Endothelial cell of umbilical vein (primary cell): ENCODE results near the gene TMEM94. TPM values are rescaled to one million over a fixed set of nuclear protein-coding genes. Genes with fewer than 3 reads are reported as not detected.

Experiments used
- BruUV-seq: library from RNA; stranded (reverse); fragments of 400-500 nt; replicated peaks from 2 replicates; lab custom pipeline; 2021; lab: Mats Ljungman, UMichigan
- CTCF ChIA-PET: fragments of 300-600, 350-600 bp; sonication (Branson Sonifier 250); formaldehyde crosslinking; loops from one replicate; lab custom pipeline; 2021; ENCODE audit warnings: antibody characterized with exemption, inconsistent platforms; lab: Charles Lee
- POLR2A ChIA-PET: fragments of 300-600, 350-600 bp; sonication (Branson Sonifier 250); formaldehyde crosslinking; loops from one replicate; lab custom pipeline; 2021; ENCODE audit warnings: antibody characterized with exemption, inconsistent platforms; lab: Charles Lee
- DNase-seq: peaks from one replicate; pipeline ENCODE4 v3.0.0-alpha.2; 2011; ENCODE audit warnings: low read depth, low spot score
- FAIRE-seq: peaks from 2 replicates; lab custom pipeline; 2011; peaks lifted over from hg19 to GRCh38; lab: Jason Lieb, UNC
- H2AFZ ChIP-seq: 2 replicates; pipeline ENCODE4 v1.6.0; 2012; ENCODE audit warnings: low read depth, low read length, control low read depth, inconsistent platforms
- H3K27ac ChIP-seq: 2 replicates; pipeline ENCODE4 v1.5.1; 2011; ENCODE audit warnings: low read depth, mild to moderate bottlenecking, control low read depth, low read length, moderate library complexity; ENCODE audit not compliant: insufficient read depth
- H3K27me3 ChIP-seq, 2 experiments: 2 replicates each; pipeline versions ENCODE4 v1.6.0 to v1.6.1; 2011; ENCODE audit warnings: low read length in 2 of 2, mixed read lengths in 1 of 2; ENCODE audit not compliant: control insufficient read depth in 2 of 2, insufficient read depth in 2 of 2
- H3K36me3 ChIP-seq, 2 experiments: 2 replicates in 1 of 2; 3 replicates in 1 of 2; pipeline ENCODE4 v1.5.1; 2011; ENCODE audit warnings: low read length in 2 of 2, mild to moderate bottlenecking in 1 of 2, moderate library complexity in 1 of 2; ENCODE audit not compliant: control insufficient read depth in 2 of 2, insufficient read depth in 2 of 2; ENCODE audit errors: extremely low read depth in 1 of 2
- H3K4me1 ChIP-seq: 3 replicates; pipeline ENCODE4 v1.5.1; 2011; ENCODE audit warnings: mild to moderate bottlenecking, low read length; ENCODE audit not compliant: control insufficient read depth, insufficient read depth; ENCODE audit errors: extremely low read depth
- H3K4me2 ChIP-seq: 2 replicates; pipeline ENCODE4 v1.6.1; 2011; ENCODE audit warnings: low read length, control low read depth, mixed read lengths; ENCODE audit not compliant: insufficient read depth
- H3K4me3 ChIP-seq, 3 experiments: fragments of 200-600 bp in 1 of 3; sonication (generic), shearing (Covaris generic) in 1 of 3; replicated peaks in 1 of 3; 2 replicates each; pipeline ENCODE4 v1.5.1; 2011 to 2016; ENCODE audit warnings: control low read depth in 3 of 3, low read length in 3 of 3, mild to moderate bottlenecking in 2 of 3, inconsistent platforms in 1 of 3, low read depth in 1 of 3, moderate library complexity in 1 of 3; ENCODE audit not compliant: insufficient read depth in 1 of 3
- H3K79me2 ChIP-seq: 2 replicates; pipeline ENCODE4 v1.6.0; 2012; ENCODE audit warnings: low read length, inconsistent platforms; ENCODE audit not compliant: control insufficient read depth, insufficient read depth
- H3K9ac ChIP-seq: replicated peaks from 2 replicates; pipeline ENCODE3; 2011; ENCODE audit warnings: low read length, control low read depth; ENCODE audit not compliant: insufficient read depth; ENCODE audit errors: extremely low read depth
- H3K9me1 ChIP-seq: replicated peaks from 3 replicates; pipeline ENCODE4 v1.6.0; 2011; ENCODE audit warnings: mild to moderate bottlenecking, low read length; ENCODE audit not compliant: control insufficient read depth, insufficient read depth; ENCODE audit errors: extremely low read depth
- H3K9me3 ChIP-seq: replicated peaks from 2 replicates; pipeline ENCODE4 v1.5.1; 2012; ENCODE audit warnings: low read length, inconsistent platforms; ENCODE audit not compliant: control insufficient read depth, insufficient read depth
- H4K20me1 ChIP-seq: replicated peaks from 2 replicates; pipeline ENCODE3; 2011; ENCODE audit warnings: mild to moderate bottlenecking, low read length; ENCODE audit not compliant: control insufficient read depth, insufficient read depth; ENCODE audit errors: extremely low read depth
- CTCF ChIP-seq, 2 donors: IDR thresholded peaks; 1 replicate in 1 of 2; 2 replicates in 1 of 2; pipeline ENCODE4 v1.5.1; 2011; ENCODE audit warnings: low read length in 2 of 2, mild to moderate bottlenecking in 2 of 2, moderate library complexity in 2 of 2, control low read depth in 1 of 2, inconsistent platforms in 1 of 2, low read depth in 1 of 2; ENCODE audit not compliant: insufficient read depth in 1 of 2; ENCODE audit errors: extremely low read depth in 1 of 2
- EZH2 ChIP-seq: IDR thresholded peaks from 2 replicates; pipeline ENCODE4 v1.6.1; 2012; ENCODE audit warnings: borderline replicate concordance, low read depth, mild to moderate bottlenecking, moderate library complexity, low read length, inconsistent platforms; ENCODE audit not compliant: severe bottlenecking
- FOS ChIP-seq: IDR thresholded peaks from 2 replicates; pipeline ENCODE4 v1.6.1; 2011; ENCODE audit warnings: mild to moderate bottlenecking, low read length, moderate library complexity, borderline replicate concordance; ENCODE audit not compliant: insufficient read depth
- GATA2 ChIP-seq: IDR thresholded peaks from 2 replicates; pipeline ENCODE4 v1.7.0; 2011; ENCODE audit warnings: low read depth, mild to moderate bottlenecking, moderate library complexity, mixed read lengths, low read length; ENCODE audit not compliant: insufficient read length, insufficient read depth
- JUN ChIP-seq: IDR thresholded peaks from 2 replicates; pipeline ENCODE4 v1.6.1; 2011; ENCODE audit warnings: borderline replicate concordance, low read depth; ENCODE audit not compliant: insufficient read length, insufficient read depth
- MAX ChIP-seq: IDR thresholded peaks from 2 replicates; pipeline ENCODE4 v1.6.1; 2011; ENCODE audit not compliant: insufficient read depth, insufficient read length
- MYC ChIP-seq: IDR thresholded peaks from one replicate; pipeline ENCODE4 v1.6.1; 2011; ENCODE audit warnings: mild to moderate bottlenecking, low read depth, low read length
- POLR2A ChIP-seq: IDR thresholded peaks from 2 replicates; pipeline ENCODE4 v1.6.1; 2012; ENCODE audit warnings: low read depth, mild to moderate bottlenecking, control low read depth, low read length
- POLR2AphosphoS5 ChIP-seq: IDR thresholded peaks from 2 replicates; pipeline ENCODE4 v1.6.1; 2012; ENCODE audit warnings: low read depth, mild to moderate bottlenecking, control low read depth, low read length, moderate library complexity; ENCODE audit not compliant: insufficient read depth
- dilution Hi-C: fragments of 300-500 bp; cut with MboI; formaldehyde crosslinking; loops from one replicate; pipeline ENCODE4 v1.15.0; 2019; ENCODE audit warnings: low sequenced_read_pairs; ENCODE audit not compliant: extremely low pct_ligation_motif_present
- intact Hi-C: fragments of 100-400 bp; cut with micrococcal nuclease; formaldehyde crosslinking; loops from one replicate; pipeline ENCODE4 v1.10.0; 2022
- polyA plus RNA-seq, 4 experiments: library from polyadenylated mRNA; depleted of rRNA in 3 of 4; stranded (reverse) in 3 of 4; unstranded in 1 of 4; fragments of >200 nt; gene quantifications; 2 replicates each; pipeline versions ENCODE4 v1.2.1 to v1.2.3, GENCODE V29; 2011 to 2012; ENCODE audit warnings: missing spikeins in 1 of 4
- total RNA-seq: library from RNA; stranded (reverse); gene quantifications from 2 replicates; pipeline ENCODE4 v1.2.3, GENCODE V29; 2021

The TMEM94 gene
- total and polyA plus RNA-seq, 2 donors (not counting 3 experiments of a cell fraction or from before 2014, with no cell fraction given): 69.2 to 75.9 TPM

- ChIA-PET CTCF (interaction anchor here (0.7 to 1.2 kb wide), 3 partner anchors 11 to 327 kb away, joined by 3 to 8 read pairs (median 3); partner anchors contain the start of gene SLC25A19), POLR2A (no interaction called here)
- Histone ChIP-seq H3K9me3 (no peaks in the 10 kb centered on the region), H3K4me1 (peaks cover 9% of the 10 kb centered on the region), H3K9ac (no peak overlapping the region), H3K27ac (no peak overlapping the region), H3K27me3 (peaks cover 0 to 1% of the 10 kb centered on the region in 2 experiments), H4K20me1 (no peaks in the 10 kb centered on the region), H3K9me1 (no peaks in the 10 kb centered on the region), H3K36me3 (no peaks in the 10 kb centered on the region), H3K4me3 (no peak overlapping the region), H2AFZ (no peak overlapping the region), H3K4me2 (no peak overlapping the region), H3K79me2 (no peaks in the 10 kb centered on the region)
- DNase-seq (peak; percentile 37), FAIRE-seq (no peak)
- dilution Hi-C loops (no loop called here), intact Hi-C loops (no loop called here)
- TF ChIP-seq POLR2A: no peak
- no peak for TF ChIP-seq MAX
- no peak for TF ChIP-seq POLR2AphosphoS5
- no peak for TF ChIP-seq MYC
- no peak for TF ChIP-seq EZH2
- no peak for TF ChIP-seq GATA2
- TF ChIP-seq FOS: no peak
- no peak for TF ChIP-seq CTCF (IDR thresholded peaks at IDR 0.05; ENCODE audit: extremely low read depth in 1 of 2, insufficient read depth in 1 of 2, low read depth in 1 of 2, low read length in 2 of 2)
- TF ChIP-seq JUN: no peak
- BruUV-seq: no TSS peak
Measured at GRCh38 chr17:75440738-75441448, 15.5 kb upstream of the TMEM94 start.
